ENCODE results near the gene TMC6. TPM values are rescaled to one million over a fixed set of nuclear protein-coding genes. Genes with fewer than 3 reads are reported as not detected.

Gene TMC6
- total RNA-seq, 1 experiment from 2014 or later = 22.9 TPM

GRCh38 chr17:78103311-78103710 lies 25.2 kb downstream of the TMC6 start:
- Histone ChIP-seq H3K27ac (ENCODE audit: low read depth, low read length, poor library complexity, severe bottlenecking) (no peak overlapping the region), H3K36me3 (ENCODE audit: insufficient read depth, low read length, poor library complexity, severe bottlenecking) (peaks cover 22% of the 10 kb centered on the region), H3K9me3 (ENCODE audit: low read depth, low read length, poor library complexity, severe bottlenecking) (no peaks in the 10 kb centered on the region), H3K4me3 (ENCODE audit: low read depth, low read length, poor library complexity, severe bottlenecking) (no peak overlapping the region), H3K4me1 (ENCODE audit: insufficient read depth, low read length, poor library complexity, severe bottlenecking) (no peaks in the 10 kb centered on the region), H3K27me3 (replicated peaks; ENCODE audit: insufficient read depth, low read depth, low read length, poor library complexity) (no peaks in the 10 kb centered on the region)
- no peak for DNase-seq (ENCODE audit: low spot score)
- POLR2A ChIA-PET (ENCODE audit: low non-redundant PET) = no interaction called here
- no TSS peak for BruUV-seq (replicated peaks)
- CTCF ChIA-PET = interaction anchor here (0.6 to 0.7 kb wide), 2 partner anchors 10 to 38 kb away, joined by 3 read pairs; no protein-coding TSS in a partner anchor
- no peak for TF ChIP-seq CTCF (conservative IDR thresholded peaks at IDR 0.05; ENCODE audit: low read depth, low read length)
- no peak for TF ChIP-seq EZH2 (IDR thresholded peaks at IDR 0.05; ENCODE audit: borderline replicate concordance, low read depth, low read length, poor library complexity, severe bottlenecking)
- intact Hi-C loops (cut with micrococcal nuclease; ENCODE audit: unreplicated experiment) = no loop called here

- no peak for TF ChIP-seq CTCF (conservative IDR thresholded peaks at IDR 0.05; ENCODE audit: low read depth, low read length)
- no peak for TF ChIP-seq EZH2 (IDR thresholded peaks at IDR 0.05; ENCODE audit: borderline replicate concordance, low read depth, low read length, poor library complexity, severe bottlenecking)
- H3K27ac ChIP-seq (ENCODE audit: low read depth, low read length, poor library complexity, severe bottlenecking) = no peak overlapping the region
- CTCF ChIA-PET = no interaction called here
- no peak for DNase-seq (ENCODE audit: low spot score)
- H3K4me1 ChIP-seq (ENCODE audit: insufficient read depth, low read length, poor library complexity, severe bottlenecking) = no peaks in the 10 kb centered on the region
- BruUV-seq (replicated peaks) = no TSS peak
- intact Hi-C loops (cut with micrococcal nuclease; ENCODE audit: unreplicated experiment) = no loop called here
- peaks cover 27% of the 10 kb centered on the region for H3K36me3 ChIP-seq (ENCODE audit: insufficient read depth, low read length, poor library complexity, severe bottlenecking)
- no peaks in the 10 kb centered on the region for H3K27me3 ChIP-seq (replicated peaks; ENCODE audit: insufficient read depth, low read depth, low read length, poor library complexity)
- H3K4me3 ChIP-seq (ENCODE audit: low read depth, low read length, poor library complexity, severe bottlenecking) = no peak overlapping the region
- POLR2A ChIA-PET (ENCODE audit: low non-redundant PET) = no interaction called here
- no peaks in the 10 kb centered on the region for H3K9me3 ChIP-seq (ENCODE audit: low read depth, low read length, poor library complexity, severe bottlenecking)
Measured at GRCh38 chr17:78101542-78101941, 27.0 kb downstream of the TMC6 start.

GRCh38 chr17:78101112-78101511 lies 27.4 kb downstream of the TMC6 start:
- no peak for TF ChIP-seq CTCF (conservative IDR thresholded peaks at IDR 0.05; ENCODE audit: low read depth, low read length)
- TF ChIP-seq EZH2 (IDR thresholded peaks at IDR 0.05; ENCODE audit: borderline replicate concordance, low read depth, low read length, poor library complexity, severe bottlenecking) = no peak
- CTCF ChIA-PET = no interaction called here
- Histone ChIP-seq H3K36me3 (ENCODE audit: insufficient read depth, low read length, poor library complexity, severe bottlenecking) (peaks cover 27% of the 10 kb centered on the region), H3K27me3 (replicated peaks; ENCODE audit: insufficient read depth, low read depth, low read length, poor library complexity) (no peaks in the 10 kb centered on the region), H3K4me1 (ENCODE audit: insufficient read depth, low read length, poor library complexity, severe bottlenecking) (no peaks in the 10 kb centered on the region), H3K4me3 (ENCODE audit: low read depth, low read length, poor library complexity, severe bottlenecking) (no peak overlapping the region), H3K27ac (ENCODE audit: low read depth, low read length, poor library complexity, severe bottlenecking) (no peak overlapping the region), H3K9me3 (ENCODE audit: low read depth, low read length, poor library complexity, severe bottlenecking) (no peaks in the 10 kb centered on the region)
- no peak for DNase-seq (ENCODE audit: low spot score)
- POLR2A ChIA-PET (ENCODE audit: low non-redundant PET) = no interaction called here
- intact Hi-C loops (cut with micrococcal nuclease; ENCODE audit: unreplicated experiment) = no loop called here
- BruUV-seq (replicated peaks) = no TSS peak
